HS-27A (cell line): ENCODE measurements around the gene USP14.

Experiments used
- DNase-seq: peaks from one replicate; pipeline ENCODE4 v3.0.0-alpha.2; 2012; ENCODE audit warnings: low read depth, missing footprints

USP14 gene

DNA sequence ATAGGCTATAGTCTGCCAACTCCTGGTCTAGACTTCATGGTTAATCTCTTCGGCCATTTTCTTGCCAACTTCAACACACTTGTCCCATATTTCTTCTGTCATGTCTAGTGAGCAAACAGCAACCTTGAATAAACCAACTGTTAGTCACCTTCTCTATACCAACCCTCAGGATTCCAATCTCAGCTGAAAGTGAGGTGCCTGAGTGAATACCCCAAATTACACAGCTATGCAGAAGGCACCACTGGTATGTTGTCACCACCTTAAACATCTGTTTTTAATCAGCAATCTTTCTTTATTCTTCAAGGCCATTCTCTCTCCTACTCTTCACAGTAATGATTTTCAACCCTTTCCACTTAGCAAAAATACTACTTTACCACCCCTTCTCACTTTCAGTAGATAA lies 70.2 kb downstream of the USP14 start:
- DNase-seq: no peak

DNA sequence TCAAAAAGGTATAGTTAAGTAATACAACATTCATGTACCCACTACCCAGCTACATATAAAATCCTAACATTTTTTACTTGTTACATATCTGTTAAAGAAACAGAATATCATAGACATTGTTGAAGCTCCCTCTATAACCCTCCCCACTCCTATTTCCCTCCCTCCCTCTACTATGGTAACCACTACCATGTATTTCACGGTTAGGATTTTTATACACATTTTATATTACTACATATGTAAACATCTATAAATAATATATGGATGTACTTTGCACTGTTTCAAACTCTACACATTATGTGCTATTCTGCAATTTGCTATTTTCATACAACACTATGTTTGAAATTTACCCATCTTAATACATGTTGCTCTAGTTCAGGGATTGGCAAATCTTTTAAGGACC lies 73.2 kb downstream of the USP14 start:
- no peak for DNase-seq

DNA sequence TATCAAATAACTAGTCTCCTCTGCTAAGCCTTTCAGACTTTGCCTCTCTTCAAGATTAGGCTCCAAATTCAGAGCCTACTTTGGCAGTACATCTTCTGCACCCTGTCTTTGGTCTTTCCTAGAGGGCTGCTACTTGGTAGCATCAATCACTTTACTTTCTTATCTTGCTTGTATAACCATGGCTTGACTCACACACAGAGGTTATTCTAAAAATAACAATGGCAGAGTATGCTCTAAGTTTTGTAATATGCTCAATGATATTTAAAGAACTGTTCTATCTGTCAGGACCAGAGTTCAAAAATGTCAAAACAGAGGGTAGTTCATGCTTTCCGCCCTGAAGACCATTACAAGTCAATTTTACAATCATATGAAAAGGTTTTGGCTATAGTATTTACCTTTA lies 81.8 kb downstream of the USP14 start:
- DNase-seq: no peak

DNA sequence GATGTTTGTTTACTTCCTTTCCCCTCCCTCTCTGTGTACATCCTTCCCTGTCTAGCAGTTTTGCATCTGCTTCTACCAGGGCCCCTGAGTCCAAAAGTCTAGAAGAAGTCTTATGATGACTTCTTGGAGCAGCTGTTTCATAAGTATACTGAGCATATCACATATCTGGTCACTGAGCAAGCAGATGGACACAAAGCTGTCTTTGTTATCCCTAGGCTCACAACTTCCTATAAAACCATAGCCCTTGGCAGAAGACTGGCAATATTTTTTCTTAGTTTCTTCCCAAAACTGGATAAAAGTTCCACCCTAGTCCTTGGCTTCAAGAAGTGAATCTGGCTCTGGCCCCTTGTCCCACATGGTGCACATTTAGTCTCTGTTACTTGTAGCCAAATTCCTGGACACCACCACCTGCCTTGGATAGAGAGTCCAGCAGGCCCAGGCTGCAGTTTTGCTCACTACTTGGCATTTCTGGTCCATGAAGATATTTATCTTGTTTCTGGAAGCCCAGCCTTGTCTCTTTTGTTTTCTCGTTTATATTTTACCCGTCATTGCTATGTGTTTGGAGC lies 87.0 kb downstream of the USP14 start:
- DNase-seq: no peak

DNA sequence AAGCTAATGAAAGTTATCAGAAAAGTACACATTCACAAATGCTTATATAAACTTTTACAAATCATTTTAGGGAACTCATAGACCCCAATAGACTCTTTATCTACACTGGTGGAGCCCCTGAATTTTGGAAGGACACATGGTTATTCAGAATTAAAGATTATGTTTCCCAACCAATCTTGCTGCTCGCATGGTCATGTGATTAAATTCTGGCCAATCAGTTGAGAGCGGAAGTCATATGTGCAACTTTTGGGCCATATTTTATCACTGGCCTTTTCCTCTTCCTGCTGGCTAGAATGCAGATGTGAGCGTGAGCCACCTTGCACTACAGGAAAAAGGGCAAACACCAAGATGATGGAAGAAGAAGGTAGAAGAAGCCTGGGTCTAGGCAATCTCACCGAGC lies 89.7 kb downstream of the USP14 start:
- DNase-seq: no peak

DNA sequence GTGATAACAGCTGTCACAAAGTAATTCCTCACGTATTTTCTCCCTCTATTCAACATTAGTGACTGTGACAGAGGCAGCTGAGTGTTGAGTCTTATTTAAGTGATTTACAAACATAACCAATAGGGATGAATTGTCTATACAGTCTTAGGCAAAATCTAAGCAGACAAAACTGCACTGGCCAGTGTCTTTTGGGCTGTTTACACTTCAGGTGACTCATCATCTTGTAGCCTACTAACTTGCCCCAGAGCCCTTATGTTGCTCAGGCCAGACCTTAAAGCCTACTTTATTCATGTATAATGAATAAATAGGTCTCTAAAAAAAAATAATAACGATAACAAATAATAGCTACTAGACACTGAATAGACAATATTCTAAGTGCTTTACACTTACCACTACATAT lies 92.3 kb downstream of the USP14 start:
- no peak for DNase-seq

DNA sequence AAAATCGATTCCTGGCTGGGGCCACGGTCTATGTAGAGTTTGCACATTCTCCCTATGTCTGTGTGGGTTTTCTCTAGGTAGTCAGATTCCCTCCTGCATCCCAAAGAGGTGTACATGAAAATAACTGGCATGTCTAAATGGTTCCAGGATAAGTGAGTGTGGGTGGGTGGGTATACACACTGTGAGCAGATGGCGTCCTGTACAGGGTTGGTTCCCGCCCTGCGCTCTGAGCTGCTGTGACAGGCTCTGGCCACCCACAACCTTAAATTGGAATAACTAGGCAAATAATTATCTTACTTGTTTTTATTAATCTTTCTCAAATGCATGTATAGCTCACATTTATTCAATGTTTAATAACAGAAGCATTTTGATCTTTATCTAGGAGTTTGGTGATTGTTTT lies 93.2 kb downstream of the USP14 start:
- DNase-seq: no peak

DNA sequence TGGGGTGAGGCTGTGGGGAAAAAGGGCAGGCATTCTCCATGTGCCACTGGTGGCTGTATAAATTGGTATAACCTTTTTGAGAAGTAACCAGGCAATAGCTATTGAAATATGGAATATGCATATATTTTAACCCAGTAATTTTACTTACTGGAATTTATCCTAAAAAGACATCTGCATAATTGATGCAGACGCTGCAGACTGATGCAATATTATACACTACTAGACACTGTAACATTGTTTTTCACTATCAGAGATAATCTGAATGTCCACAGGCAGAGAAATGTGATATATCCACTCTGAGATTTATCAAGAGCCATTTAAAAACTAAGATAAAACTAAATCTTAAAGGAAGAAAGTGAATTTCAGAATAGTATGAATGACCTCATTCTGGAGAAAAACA lies 94.8 kb downstream of the USP14 start:
- no peak for DNase-seq

DNA sequence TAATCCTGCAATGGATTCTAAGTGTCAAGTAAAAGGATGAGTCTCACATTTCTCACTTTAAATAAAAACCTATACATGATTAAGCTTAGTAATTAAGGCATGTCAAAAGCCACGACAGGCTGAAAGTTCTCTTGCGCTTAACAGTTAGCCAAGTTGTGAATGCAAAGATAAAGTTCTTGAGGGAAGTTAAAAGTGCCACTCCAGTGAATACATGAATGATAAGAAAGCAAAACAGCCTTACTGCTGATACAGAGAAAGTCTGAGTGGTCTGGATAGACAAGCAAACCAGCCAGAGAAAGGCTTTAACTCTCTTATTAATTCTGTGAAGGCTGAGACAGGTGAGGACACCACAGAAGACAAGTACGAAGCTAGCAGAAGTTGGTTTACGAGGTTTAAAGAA lies 96.8 kb downstream of the USP14 start:
- no peak for DNase-seq

DNA sequence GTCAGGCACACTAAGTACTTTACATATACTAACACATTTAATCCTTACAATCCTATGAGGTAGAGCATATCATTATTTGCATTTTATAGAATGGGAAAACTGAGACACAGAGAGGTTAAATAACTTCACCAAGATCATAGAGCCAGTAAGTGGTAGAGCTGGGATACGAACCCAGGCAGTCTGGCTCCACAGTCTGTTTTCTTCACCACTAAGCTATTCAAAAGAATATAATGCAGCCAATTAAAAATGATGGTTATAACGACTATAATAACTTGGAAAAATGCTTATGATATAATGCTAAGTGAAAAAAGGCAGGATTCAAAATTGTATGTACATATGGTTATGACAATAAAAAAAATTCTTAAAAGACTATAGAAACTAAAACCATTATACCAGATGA lies 102.2 kb downstream of the USP14 start:
- DNase-seq: no peak

DNA sequence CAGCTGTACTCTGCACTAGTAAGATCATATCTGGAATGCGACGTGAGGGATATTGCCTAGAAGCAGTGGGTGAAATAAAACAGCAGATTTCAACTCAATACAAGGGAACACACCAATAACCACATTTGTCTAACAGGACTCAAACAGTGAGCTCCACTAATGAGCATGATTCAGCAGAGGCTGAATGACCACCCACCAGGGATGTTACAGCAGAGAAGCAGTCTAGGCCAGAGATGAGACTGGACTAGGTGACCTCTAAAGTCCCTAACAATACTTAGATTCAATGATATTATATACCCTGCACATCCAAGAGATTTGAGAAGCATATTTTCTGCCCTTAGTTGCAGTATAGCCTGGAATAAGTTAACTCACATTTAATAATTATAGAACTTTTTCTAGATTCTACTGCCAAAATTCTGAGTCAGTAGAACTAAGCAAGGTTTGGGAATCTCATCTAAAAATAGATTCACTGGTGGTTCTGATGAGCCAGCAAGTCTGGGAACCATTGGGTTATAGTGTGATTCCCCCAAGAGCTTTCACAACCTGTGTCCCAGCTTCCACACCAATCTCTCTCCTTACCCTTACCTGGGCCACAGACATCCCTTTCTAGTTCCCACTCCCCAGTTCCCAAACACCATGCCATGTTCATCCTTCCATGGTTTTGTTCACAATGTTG lies 103.2 kb downstream of the USP14 start:
- DNase-seq: no peak
